SU-DHL-6 (cell line): Measurements from ENCODE around the gene TMEM131.

Experiments
- EZH2phosphoT487 ChIP-seq: fragments of 200-600 bp; sonication (generic), shearing (Covaris generic); conservative IDR thresholded peaks from 2 replicates; pipeline ENCODE4 v1.6.1; 2018; ENCODE audit warnings: mild to moderate bottlenecking, antibody characterized with exemption, low read length, moderate library complexity, mixed read lengths
- TF ChIP-seq, protein P1 (sequence below): fragments of 200-600 bp; sonication (generic); IDR thresholded peaks from one replicate; pipeline ENCODE4 v1.5.1; 2017; ENCODE audit warnings: antibody characterized with exemption, mild to moderate bottlenecking, low read length, moderate library complexity; ENCODE audit not compliant: insufficient read depth, poor library complexity, severe bottlenecking

DNA sequence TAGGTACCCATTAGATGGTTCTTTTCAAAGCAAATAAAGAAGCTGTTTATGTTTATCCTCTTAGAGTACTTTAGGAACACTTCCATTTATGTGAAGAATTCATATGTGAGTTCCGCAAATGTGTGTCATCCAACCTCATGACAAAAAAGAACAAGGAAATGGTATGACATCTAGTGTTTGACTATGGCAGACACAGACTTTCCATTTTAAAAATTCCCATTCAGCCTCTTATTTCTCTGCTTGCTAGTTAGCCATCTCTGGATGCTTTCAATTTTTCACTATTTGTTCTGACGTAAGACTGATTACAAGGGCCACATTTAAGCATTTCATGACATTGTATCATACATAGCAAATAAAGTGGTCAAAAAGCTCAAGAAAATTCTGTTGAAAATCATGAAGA lies 179.3 kb downstream of the TMEM131 start:
- TF ChIP-seq, protein P1, sequence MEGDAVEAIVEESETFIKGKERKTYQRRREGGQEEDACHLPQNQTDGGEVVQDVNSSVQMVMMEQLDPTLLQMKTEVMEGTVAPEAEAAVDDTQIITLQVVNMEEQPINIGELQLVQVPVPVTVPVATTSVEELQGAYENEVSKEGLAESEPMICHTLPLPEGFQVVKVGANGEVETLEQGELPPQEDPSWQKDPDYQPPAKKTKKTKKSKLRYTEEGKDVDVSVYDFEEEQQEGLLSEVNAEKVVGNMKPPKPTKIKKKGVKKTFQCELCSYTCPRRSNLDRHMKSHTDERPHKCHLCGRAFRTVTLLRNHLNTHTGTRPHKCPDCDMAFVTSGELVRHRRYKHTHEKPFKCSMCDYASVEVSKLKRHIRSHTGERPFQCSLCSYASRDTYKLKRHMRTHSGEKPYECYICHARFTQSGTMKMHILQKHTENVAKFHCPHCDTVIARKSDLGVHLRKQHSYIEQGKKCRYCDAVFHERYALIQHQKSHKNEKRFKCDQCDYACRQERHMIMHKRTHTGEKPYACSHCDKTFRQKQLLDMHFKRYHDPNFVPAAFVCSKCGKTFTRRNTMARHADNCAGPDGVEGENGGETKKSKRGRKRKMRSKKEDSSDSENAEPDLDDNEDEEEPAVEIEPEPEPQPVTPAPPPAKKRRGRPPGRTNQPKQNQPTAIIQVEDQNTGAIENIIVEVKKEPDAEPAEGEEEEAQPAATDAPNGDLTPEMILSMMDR, result no peak
- TF ChIP-seq EZH2phosphoT487, result no peak
